B cell (primary cell): ENCODE measurements around the gene CYRIA. TPM values are rescaled to one million over a fixed set of nuclear protein-coding genes. Genes with fewer than 3 reads are reported as not detected.

Source experiments
- ATAC-seq: fragments of 200-7000 bp; cut with Tn5 transposase; one replicate; pipeline ENCODE4 v1.10.0; 2021; ENCODE audit warnings: low read depth, mild to moderate bottlenecking, moderate number of reproducible peaks, moderate library complexity
- CTCF ChIA-PET: fragments of 350-600 bp; sonication (Branson Sonifier 250); formaldehyde crosslinking; loops from one replicate; lab custom pipeline; 2021; ENCODE audit warnings: antibody characterized with exemption, inconsistent platforms; lab: Charles Lee
- POLR2A ChIA-PET: fragments of 350-600 bp; sonication (Branson Sonifier 250); formaldehyde crosslinking; loops from one replicate; lab custom pipeline; 2021; ENCODE audit warnings: antibody characterized with exemption; lab: Charles Lee
- DNase-seq: peaks from one replicate; pipeline ENCODE4 v3.0.0; 2013
- H2AFZ ChIP-seq: 2 replicates; pipeline ENCODE4 v1.6.1; 2012; ENCODE audit warnings: mild to moderate bottlenecking, low read depth, low read length; ENCODE audit not compliant: insufficient read depth, poor library complexity, severe bottlenecking
- H3K27ac ChIP-seq, 2 donors: 1 replicate in 1 of 2; 2 replicates in 1 of 2; pipeline ENCODE4 v1.5.1; 2012 to 2013; ENCODE audit warnings: low read length in 2 of 2, mild to moderate bottlenecking in 2 of 2, moderate library complexity in 1 of 2
- H3K27me3 ChIP-seq, 4 experiments: fragments of 200-600 bp in 1 of 4; sonication (generic) in 1 of 4; replicated peaks in 1 of 4; 1 replicate in 2 of 4; 2 replicates in 2 of 4; pipeline versions ENCODE4 v1.6.1 to v1.7.0; 2013 to 2016; ENCODE audit warnings: low read length in 3 of 4, mild to moderate bottlenecking in 2 of 4, mixed read lengths in 1 of 4, moderate library complexity in 1 of 4; ENCODE audit not compliant: insufficient read depth in 4 of 4, control insufficient read depth in 3 of 4; ENCODE audit errors: control extremely low read depth in 1 of 4
- H3K36me3 ChIP-seq, 2 experiments: replicated peaks in 1 of 2; 1 replicate in 1 of 2; 2 replicates in 1 of 2; pipeline versions ENCODE4 v1.6.1 to v1.7.1; 2013; ENCODE audit warnings: low read length in 1 of 2; ENCODE audit not compliant: insufficient read depth in 2 of 2, control insufficient read depth in 1 of 2; ENCODE audit errors: control extremely low read depth in 1 of 2, extremely low read depth in 1 of 2
- H3K4me1 ChIP-seq, 2 donors: fragments of 200-600 bp in 1 of 2; sonication (generic) in 1 of 2; 1 replicate in 1 of 2; 2 replicates in 1 of 2; pipeline versions ENCODE4 v1.5.1 to v1.6.1; 2013 to 2017; ENCODE audit warnings: low read length in 2 of 2; ENCODE audit not compliant: control insufficient read depth in 2 of 2, insufficient read depth in 2 of 2
- H3K4me2 ChIP-seq: replicated peaks from 2 replicates; pipeline ENCODE3; 2012; ENCODE audit warnings: mild to moderate bottlenecking, low read depth, low read length; ENCODE audit not compliant: poor library complexity, severe bottlenecking
- H3K4me3 ChIP-seq, 5 experiments: fragments of 200-600 bp in 1 of 5; sonication (generic) in 1 of 5; 1 replicate in 3 of 5; 2 replicates in 2 of 5; pipeline versions ENCODE4 v1.5.1 to v1.7.0; 2011 to 2016; ENCODE audit warnings: low read length in 4 of 5, mild to moderate bottlenecking in 4 of 5, low read depth in 2 of 5, control low read depth in 1 of 5, moderate library complexity in 1 of 5; ENCODE audit not compliant: insufficient read depth in 1 of 5; ENCODE audit errors: control extremely low read depth in 1 of 5, extremely low read depth in 1 of 5
- H3K79me2 ChIP-seq: fragments of 200-600 bp; sonication (generic); one replicate; pipeline ENCODE4 v1.6.0; 2016; ENCODE audit warnings: low read length; ENCODE audit not compliant: control insufficient read depth, insufficient read depth
- H3K9ac ChIP-seq: fragments of 200-600 bp; sonication (generic); 2 replicates; pipeline ENCODE4 v1.6.1; 2017; ENCODE audit warnings: mild to moderate bottlenecking, low read length, moderate library complexity
- H3K9me3 ChIP-seq, 3 donors: one replicate each; pipeline versions ENCODE4 v1.6.1 to v1.7.1; 2013; ENCODE audit warnings: low read length in 2 of 3; ENCODE audit not compliant: control insufficient read depth in 2 of 3, insufficient read depth in 1 of 3; ENCODE audit errors: control extremely low read depth in 1 of 3
- H4K20me1 ChIP-seq: 2 replicates; pipeline ENCODE4 v1.6.0; 2012; ENCODE audit warnings: mild to moderate bottlenecking, low read length; ENCODE audit not compliant: insufficient read depth, control insufficient read depth, poor library complexity, severe bottlenecking
- H3K27ac Mint-ChIP-seq: one replicate; pipeline ENCODE4 v1.8.0; 2021; ENCODE audit warnings: mixed read lengths
- H3K27me3 Mint-ChIP-seq: one replicate; pipeline ENCODE4 v1.8.0; 2021; ENCODE audit warnings: mixed read lengths
- H3K4me1 Mint-ChIP-seq: one replicate; pipeline ENCODE4 v1.8.0; 2021; ENCODE audit warnings: mixed read lengths
- H3K4me3 Mint-ChIP-seq: one replicate; pipeline ENCODE4 v1.8.0; 2021; ENCODE audit warnings: mixed read lengths
- H3K9me3 Mint-ChIP-seq: one replicate; pipeline ENCODE4 v1.8.0; 2022; ENCODE audit warnings: mixed read lengths; ENCODE audit not compliant: insufficient read depth
- EZH2 ChIP-seq: IDR thresholded peaks from 2 replicates; pipeline ENCODE4 v1.6.1; 2012; ENCODE audit warnings: borderline replicate concordance, low read depth, mild to moderate bottlenecking, moderate library complexity, low read length; ENCODE audit not compliant: insufficient read depth, poor library complexity, severe bottlenecking
- WGBS: methylation state at CpG from one replicate; pipeline ENCODE4 v1.1.5; 2013; ENCODE audit warnings: missing lambda C conversion rate; ENCODE audit not compliant: insufficient coverage; 5-methylcytosine and 5-hydroxymethylcytosine counted together
- intact Hi-C: fragments of 100-400 bp; cut with micrococcal nuclease; formaldehyde crosslinking; loops from one replicate; pipeline ENCODE4 v1.10.0; 2022
- polyA plus RNA-seq: library from polyadenylated mRNA; depleted of rRNA; stranded (reverse); fragments of >200 nt; gene quantifications from 2 replicates; pipeline ENCODE4 v1.2.3, GENCODE V29; 2012
- total RNA-seq, 2 donors: library from RNA; stranded (reverse); fragments of 120-200 nt in 1 of 2; gene quantifications; 1 replicate in 1 of 2; 2 replicates in 1 of 2; pipeline versions ENCODE4 v1.2.3 to v1.2.4, GENCODE V29; 2013 to 2022
- TF ChIP-seq, protein P1 (sequence below): fragments of 200-600 bp; IDR thresholded peaks from one replicate; pipeline ENCODE4 v1.8.0; 2022; ENCODE audit warnings: antibody characterized with exemption, mild to moderate bottlenecking

CYRIA gene
- total and polyA plus RNA-seq, 2 donors (not counting 1 experiment from before 2014, with no cell fraction given): 16.8 to 58.8 TPM

DNA sequence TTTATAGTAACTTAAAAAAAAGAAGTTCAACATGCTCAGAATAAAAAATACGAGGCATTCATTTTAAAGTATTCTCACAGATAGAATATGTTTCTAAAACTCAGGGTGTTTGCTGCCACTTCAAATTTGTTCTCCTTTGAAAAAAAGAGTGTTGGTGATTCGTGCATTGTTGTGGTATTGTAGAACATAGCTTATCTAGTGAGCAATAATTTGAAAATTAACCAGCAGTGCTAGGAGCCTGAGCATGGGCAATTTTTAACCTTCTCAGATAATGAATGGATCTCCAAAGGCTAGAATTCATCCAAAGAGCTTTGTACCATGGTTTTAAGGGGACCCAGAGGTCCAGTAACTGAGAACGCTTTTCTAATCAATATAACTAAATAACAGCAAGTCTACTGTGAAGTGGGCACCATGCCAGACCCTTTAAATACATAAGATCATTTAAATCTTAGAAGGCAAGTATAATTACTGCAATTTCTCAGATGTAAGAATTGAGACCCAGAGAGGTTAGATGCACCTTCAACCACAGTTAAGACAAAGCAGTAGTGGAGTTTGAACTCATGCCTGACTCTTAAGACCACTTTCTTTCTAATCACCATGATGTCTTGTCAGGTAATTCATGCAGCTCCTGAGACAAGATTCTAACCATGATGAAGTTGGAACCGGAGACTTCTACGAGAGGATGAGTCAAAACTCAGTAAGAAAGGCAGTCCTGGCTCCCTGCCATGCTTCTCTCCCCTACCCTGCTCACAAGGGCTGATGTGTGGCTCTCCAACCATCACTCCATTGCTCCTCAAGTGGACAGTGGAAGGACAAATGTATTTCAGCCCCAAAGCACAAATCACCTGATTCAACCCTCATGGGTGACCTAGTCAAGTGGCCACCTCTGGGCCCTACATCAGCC, 3.4 kb downstream of the CYRIA start:
- no peaks in the 10 kb centered on the region for H4K20me1 ChIP-seq
- 93% methylated on average over 2 of the region's 5 CpGs for WGBS
- H3K27me3 ChIP-seq: no peaks in the 10 kb centered on the region
- no peak overlapping the region for H2AFZ ChIP-seq
- Mint-ChIP-seq H3K27me3 (no peaks in the 10 kb centered on the region), H3K4me3 (peak overlapping the region; percentile 92), H3K27ac (peak overlapping the region; percentile 83), H3K4me1 (peaks cover 88% of the 10 kb centered on the region), H3K9me3 (no peaks in the 10 kb centered on the region)
- H3K36me3 ChIP-seq: peaks cover 0 to 11% of the 10 kb centered on the region in 2 experiments
- intact Hi-C loops: loop anchor here (5.0 kb wide), 1 partner anchor 1090 kb away; the partner anchor contains the start of genes GEN1 and SMC6
- TF ChIP-seq, protein P1, sequence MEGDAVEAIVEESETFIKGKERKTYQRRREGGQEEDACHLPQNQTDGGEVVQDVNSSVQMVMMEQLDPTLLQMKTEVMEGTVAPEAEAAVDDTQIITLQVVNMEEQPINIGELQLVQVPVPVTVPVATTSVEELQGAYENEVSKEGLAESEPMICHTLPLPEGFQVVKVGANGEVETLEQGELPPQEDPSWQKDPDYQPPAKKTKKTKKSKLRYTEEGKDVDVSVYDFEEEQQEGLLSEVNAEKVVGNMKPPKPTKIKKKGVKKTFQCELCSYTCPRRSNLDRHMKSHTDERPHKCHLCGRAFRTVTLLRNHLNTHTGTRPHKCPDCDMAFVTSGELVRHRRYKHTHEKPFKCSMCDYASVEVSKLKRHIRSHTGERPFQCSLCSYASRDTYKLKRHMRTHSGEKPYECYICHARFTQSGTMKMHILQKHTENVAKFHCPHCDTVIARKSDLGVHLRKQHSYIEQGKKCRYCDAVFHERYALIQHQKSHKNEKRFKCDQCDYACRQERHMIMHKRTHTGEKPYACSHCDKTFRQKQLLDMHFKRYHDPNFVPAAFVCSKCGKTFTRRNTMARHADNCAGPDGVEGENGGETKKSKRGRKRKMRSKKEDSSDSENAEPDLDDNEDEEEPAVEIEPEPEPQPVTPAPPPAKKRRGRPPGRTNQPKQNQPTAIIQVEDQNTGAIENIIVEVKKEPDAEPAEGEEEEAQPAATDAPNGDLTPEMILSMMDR: no peak
- no peak for TF ChIP-seq EZH2
- H3K4me2 ChIP-seq: peak overlapping the region; percentile 98
- peak overlapping the region; percentile 7 for H3K9ac ChIP-seq
- H3K4me1 ChIP-seq: peaks cover 81 to 90% of the 10 kb centered on the region in 2 donors
- peak overlapping the region in 1 of 2 donors; percentile 87 for H3K27ac ChIP-seq
- DNase-seq (no peak), ATAC-seq (no peak)
- H3K79me2 ChIP-seq: peaks cover 92% of the 10 kb centered on the region
- H3K4me3 ChIP-seq: no peak overlapping the region
- POLR2A ChIA-PET: no interaction called here
- CTCF ChIA-PET: interaction anchor here (1.4 to 3.4 kb wide), 5 partner anchors 9 to 95 kb away, joined by 3 to 27 read pairs (median 5); no protein-coding TSS in a partner anchor
- H3K9me3 ChIP-seq: peaks cover 0 to 3% (median 0%) of the 10 kb centered on the region in 3 donors
